Measurements from ENCODE around the gene MECP2. TPM values are rescaled to one million over a fixed set of nuclear protein-coding genes. Genes with fewer than 3 reads are reported as not detected.
A peak's percentile ranks its signal among the peaks of the same experiment; 100 is the strongest.
"Not testable (repeated sequence)": the region's sequence is repeated elsewhere in the genome, so short reads cannot be mapped to it uniquely, and the experiment has no call there.

Gene MECP2
- 100 to 1,000 TPM in 1 of 2 donors, 10 to 100 TPM in 1; 65.5 to 103 TPM for total RNA-seq

DNA sequence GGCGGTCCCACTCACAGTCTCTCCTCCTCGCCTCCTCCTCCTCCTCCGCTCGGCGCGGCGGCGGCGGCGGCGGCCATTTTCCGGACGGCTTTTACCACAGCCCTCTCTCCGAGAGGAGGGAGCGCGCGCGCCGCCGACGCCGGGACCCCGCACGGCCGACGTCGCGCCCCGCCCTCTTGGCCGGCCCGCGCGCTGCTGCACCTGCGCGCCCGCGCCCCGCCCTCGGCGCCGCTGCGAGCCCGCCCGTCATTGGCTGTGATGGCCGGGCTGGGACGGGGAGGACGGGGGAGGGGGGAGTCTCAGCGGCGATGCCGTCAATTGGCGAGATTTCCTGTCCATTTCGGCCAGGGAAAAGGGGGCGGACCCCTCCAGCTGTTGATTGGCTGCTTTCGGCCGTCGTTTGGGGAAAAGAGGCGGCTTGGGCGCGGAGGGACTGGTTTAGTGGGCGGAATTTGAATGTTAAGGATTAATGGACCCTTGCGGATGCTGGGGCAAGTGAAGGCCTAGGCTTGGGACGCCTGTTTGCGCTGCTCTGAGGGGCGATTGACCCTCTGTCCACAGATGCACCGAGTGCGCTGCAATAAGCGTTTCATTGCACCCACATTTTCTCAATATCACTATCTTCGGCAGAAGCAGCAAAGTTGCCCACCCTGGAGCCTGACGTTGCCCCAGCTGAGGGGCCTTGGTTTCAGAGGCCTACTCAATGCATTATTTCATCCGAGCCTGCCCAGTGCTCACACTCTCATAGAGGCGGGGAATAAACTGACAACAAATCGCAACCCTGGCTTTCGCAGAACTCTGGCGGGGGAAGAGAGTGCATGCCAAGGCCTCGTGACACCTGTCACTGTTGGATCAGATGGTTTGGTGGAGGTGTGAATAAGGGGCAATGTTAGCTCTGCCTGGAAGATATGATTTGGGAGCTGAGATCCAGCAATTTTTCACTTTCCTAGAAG is at the start of gene MECP2:
Gene MECP2 (minus strand): TSS at position 129 of the 953 bp plus-strand sequence.
- Mint-ChIP-seq H3K27me3 (peaks cover 0 to 25% of the 10 kb centered on the region in 2 donors), H3K4me3 (peak within 1 kb of the TSS; percentile 95), H3K9me3 (no peaks in the 10 kb centered on the region), H3K4me1 (ENCODE audit: low read depth in 2 of 2) (peaks cover 35 to 38% of the 10 kb centered on the region in 2 donors), H3K36me3 (peaks cover 5% of the 10 kb centered on the region), H3K27ac (peak within 1 kb of the TSS; percentile 85 to 88)
- peak; percentile 96 to 97 for ATAC-seq
- DNase-seq (ENCODE audit: low spot score) = peak; percentile 93

DNA sequence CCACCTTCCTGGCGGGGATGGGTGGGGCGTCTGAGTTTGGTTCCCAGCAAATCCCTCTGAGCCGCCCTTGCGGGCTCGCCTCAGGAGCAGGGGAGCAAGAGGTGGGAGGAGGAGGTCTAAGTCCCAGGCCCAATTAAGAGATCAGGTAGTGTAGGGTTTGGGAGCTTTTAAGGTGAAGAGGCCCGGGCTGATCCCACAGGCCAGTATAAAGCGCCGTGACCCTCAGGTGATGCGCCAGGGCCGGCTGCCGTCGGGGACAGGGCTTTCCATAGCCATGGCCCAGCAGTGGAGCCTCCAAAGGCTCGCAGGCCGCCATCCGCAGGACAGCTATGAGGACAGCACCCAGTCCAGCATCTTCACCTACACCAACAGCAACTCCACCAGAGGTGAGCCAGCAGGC is 46.5 kb upstream of the MECP2 start, which contains the start of gene OPN1LW:
Gene OPN1LW (plus strand): TSS at position 234 of the 400 bp plus-strand sequence. CDS start 41 bp downstream, at position 275.
- not testable (repeated sequence) for H3K27me3 Mint-ChIP-seq; H3K4me3 Mint-ChIP-seq; H3K9me3 Mint-ChIP-seq; H3K36me3 Mint-ChIP-seq; ATAC-seq; H3K27ac Mint-ChIP-seq; H3K4me1 Mint-ChIP-seq (ENCODE audit: low read depth in 2 of 2); DNase-seq (ENCODE audit: low spot score)

DNA sequence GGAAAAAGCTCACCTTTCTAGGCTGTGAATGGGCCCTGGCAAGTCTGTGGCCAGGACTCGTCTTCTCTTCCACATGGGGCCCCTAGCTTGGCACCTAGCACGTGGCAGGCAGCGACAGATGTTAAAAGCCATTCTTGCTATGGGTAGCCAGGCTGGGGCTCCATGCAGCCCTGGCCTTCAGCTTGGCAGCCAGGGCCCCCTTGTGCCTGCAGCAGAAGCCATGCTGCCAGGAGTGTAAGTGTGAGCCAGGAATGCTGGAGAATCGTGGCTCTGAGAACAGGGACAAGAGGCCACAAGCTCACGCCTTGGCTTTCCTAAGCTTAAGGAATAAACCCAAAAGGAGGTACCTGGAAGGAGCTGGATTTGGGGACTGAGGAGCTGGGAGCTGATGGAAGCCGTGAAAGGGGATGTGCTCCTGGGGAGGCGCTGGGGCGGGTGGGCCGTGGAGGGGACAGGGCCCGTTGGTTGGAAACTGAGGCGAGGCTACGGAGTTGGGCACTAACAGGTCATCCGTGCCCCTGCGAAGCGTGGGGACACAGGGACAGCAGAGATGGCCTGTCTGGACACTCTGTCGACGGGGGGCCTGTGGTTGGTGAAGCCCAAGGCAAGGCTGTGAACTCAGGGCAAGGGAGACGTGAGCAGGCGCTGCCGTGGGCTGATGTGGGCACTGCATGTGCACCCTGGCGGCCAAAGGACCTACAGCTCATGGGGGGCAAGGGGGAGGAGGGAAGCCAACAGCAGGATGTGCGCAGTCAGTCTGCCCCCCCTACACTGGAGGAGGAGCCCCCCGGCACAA is 45.6 kb upstream of the MECP2 start:
- Mint-ChIP-seq H3K27me3 (no peaks in the 10 kb centered on the region), H3K27ac (no peak overlapping the region), H3K9me3 (no peaks in the 10 kb centered on the region), H3K4me1 (ENCODE audit: low read depth in 2 of 2) (peaks cover 0 to 9% of the 10 kb centered on the region in 2 donors), H3K36me3 (no peaks in the 10 kb centered on the region), H3K4me3 (no peak overlapping the region)
- ATAC-seq (no peak), DNase-seq (ENCODE audit: low spot score) (no peak)

DNA sequence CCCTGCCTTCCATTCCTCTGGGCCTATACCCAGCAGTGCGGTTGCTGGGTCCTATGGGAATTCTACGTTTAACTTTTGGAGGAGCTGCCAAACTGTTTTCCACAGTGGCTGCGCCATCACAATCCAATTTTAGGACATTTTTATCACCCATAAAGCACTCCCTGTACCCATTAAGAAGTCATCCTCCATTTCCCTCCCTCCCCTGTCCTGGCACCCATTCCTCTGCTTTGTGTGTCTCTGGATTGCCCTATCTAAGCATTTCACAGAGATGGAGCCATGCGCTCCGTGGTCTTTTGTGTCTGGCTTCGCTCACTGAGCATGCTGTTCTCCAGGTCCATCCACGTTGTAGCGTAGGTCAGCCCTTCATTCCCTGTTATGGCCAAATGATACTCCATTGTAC is 44.9 kb upstream of the MECP2 start:
- Mint-ChIP-seq H3K27me3 (no peaks in the 10 kb centered on the region), H3K9me3 (no peaks in the 10 kb centered on the region), H3K36me3 (no peaks in the 10 kb centered on the region), H3K27ac (no peak overlapping the region), H3K4me1 (ENCODE audit: low read depth in 2 of 2) (peaks cover 0 to 9% of the 10 kb centered on the region in 2 donors), H3K4me3 (no peak overlapping the region)
- ATAC-seq (no peak), DNase-seq (ENCODE audit: low spot score) (no peak)

DNA sequence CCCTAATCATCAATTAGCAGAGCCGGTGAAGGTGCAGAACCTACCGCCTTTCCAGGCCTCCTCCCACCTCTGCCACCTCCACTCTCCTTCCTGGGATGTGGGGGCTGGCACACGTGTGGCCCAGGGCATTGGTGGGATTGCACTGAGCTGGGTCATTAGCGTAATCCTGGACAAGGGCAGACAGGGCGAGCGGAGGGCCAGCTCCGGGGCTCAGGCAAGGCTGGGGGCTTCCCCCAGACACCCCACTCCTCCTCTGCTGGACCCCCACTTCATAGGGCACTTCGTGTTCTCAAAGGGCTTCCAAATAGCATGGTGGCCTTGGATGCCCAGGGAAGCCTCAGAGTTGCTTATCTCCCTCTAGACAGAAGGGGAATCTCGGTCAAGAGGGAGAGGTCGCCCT is 43.2 kb upstream of the MECP2 start:
- Mint-ChIP-seq H3K4me3 (no peak overlapping the region), H3K27me3 (no peaks in the 10 kb centered on the region), H3K9me3 (no peaks in the 10 kb centered on the region), H3K36me3 (no peaks in the 10 kb centered on the region), H3K4me1 (ENCODE audit: low read depth in 2 of 2) (peaks cover 7 to 14% of the 10 kb centered on the region in 2 donors), H3K27ac (no peak overlapping the region)
- DNase-seq (ENCODE audit: low spot score) (no peak), ATAC-seq (no peak)

- H3K36me3 Mint-ChIP-seq = no peaks in the 10 kb centered on the region
- H3K9me3 Mint-ChIP-seq = no peaks in the 10 kb centered on the region
- H3K4me3 Mint-ChIP-seq = no peak overlapping the region
- DNase-seq (ENCODE audit: low spot score) = no peak
- no peak overlapping the region for H3K27ac Mint-ChIP-seq
- peaks cover 10 to 16% of the 10 kb centered on the region in 2 donors for H3K4me1 Mint-ChIP-seq (ENCODE audit: low read depth in 2 of 2)
- no peaks in the 10 kb centered on the region for H3K27me3 Mint-ChIP-seq
- ATAC-seq = no peak
Observed at GRCh38 chrX:154140206-154140605, 42.7 kb upstream of the MECP2 start.

GRCh38 chrX:154138857-154139256 is 41.3 kb upstream of the MECP2 start:
- H3K27me3 Mint-ChIP-seq = no peaks in the 10 kb centered on the region
- no peak overlapping the region for H3K27ac Mint-ChIP-seq
- DNase-seq (ENCODE audit: low spot score) (no peak), ATAC-seq (no peak)
- H3K4me1 Mint-ChIP-seq (ENCODE audit: low read depth in 2 of 2) = peaks cover 10 to 16% of the 10 kb centered on the region in 2 donors
- H3K4me3 Mint-ChIP-seq = no peak overlapping the region
- H3K9me3 Mint-ChIP-seq = no peaks in the 10 kb centered on the region
- no peaks in the 10 kb centered on the region for H3K36me3 Mint-ChIP-seq

DNA sequence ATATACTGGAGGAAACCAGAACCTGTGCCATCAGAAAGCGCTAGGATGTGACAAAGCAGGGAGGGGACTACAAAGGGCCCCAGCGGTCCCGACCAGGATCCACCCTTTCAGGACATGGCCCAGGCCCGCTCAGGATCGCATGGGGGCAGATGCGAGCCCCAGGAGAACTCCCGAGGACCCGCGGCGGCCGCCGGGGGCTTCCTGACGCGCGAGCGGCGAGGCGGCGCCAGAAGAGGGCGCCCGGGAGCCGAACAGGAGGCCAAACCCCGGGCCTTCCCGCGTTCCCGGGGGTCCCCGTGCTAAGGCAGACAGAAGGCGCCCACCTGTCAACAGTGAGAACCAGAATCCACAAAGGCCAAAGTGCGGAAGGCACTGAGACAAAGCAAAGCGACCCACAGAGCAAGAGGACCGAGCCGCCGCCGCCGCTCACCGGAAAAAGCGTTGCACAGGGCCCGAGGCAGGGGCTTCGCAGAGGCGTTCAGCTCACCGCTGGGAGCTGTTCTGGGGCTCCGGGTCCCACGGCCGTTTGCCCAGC is 39.2 kb upstream of the MECP2 start:
- H3K9me3 Mint-ChIP-seq = no peaks in the 10 kb centered on the region
- peak; percentile 74 for DNase-seq (ENCODE audit: low spot score)
- no peaks in the 10 kb centered on the region for H3K27me3 Mint-ChIP-seq
- ATAC-seq = peak; percentile 75 to 89
- H3K4me3 Mint-ChIP-seq = peak overlapping the region; percentile 50
- H3K4me1 Mint-ChIP-seq (ENCODE audit: low read depth in 2 of 2) = peaks cover 10 to 16% of the 10 kb centered on the region in 2 donors
- peak overlapping the region; percentile 79 to 88 for H3K27ac Mint-ChIP-seq
- no peaks in the 10 kb centered on the region for H3K36me3 Mint-ChIP-seq

- Mint-ChIP-seq H3K9me3 (no peaks in the 10 kb centered on the region), H3K4me1 (ENCODE audit: low read depth in 2 of 2) (peaks cover 10 to 16% of the 10 kb centered on the region in 2 donors), H3K27ac (peak overlapping the region; percentile 79 to 88), H3K27me3 (no peaks in the 10 kb centered on the region), H3K4me3 (peak overlapping the region; percentile 80), H3K36me3 (no peaks in the 10 kb centered on the region)
- no peak for DNase-seq (ENCODE audit: low spot score)
- ATAC-seq = peak in 1 of 2 donors; percentile 56
Observed at GRCh38 chrX:154135458-154136229, 38.1 kb upstream of the MECP2 start.

DNA sequence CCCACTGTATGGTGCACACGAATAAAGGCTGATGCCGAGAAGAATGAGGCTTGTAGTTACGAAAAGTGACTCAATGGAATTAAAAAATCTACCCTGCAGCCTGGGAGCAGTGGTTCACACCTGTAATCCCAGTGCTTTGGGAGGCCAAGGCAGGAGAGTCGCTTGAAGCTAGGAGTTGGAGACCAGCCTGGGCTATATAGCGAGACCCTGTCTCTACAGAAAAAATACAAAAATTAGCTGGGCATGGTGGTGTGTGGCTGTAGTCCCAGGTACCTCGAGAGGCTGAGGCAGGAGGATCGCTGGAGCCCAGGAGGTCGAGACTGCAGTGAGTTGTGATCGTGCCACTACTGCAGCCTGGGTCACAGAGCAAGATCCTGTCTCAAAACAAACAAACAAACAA is 34.8 kb upstream of the MECP2 start:
- H3K27me3 Mint-ChIP-seq = no peaks in the 10 kb centered on the region
- H3K27ac Mint-ChIP-seq = no peak overlapping the region
- DNase-seq (ENCODE audit: low spot score) (no peak), ATAC-seq (no peak)
- peaks cover 7 to 10% of the 10 kb centered on the region in 2 donors for H3K4me1 Mint-ChIP-seq (ENCODE audit: low read depth in 2 of 2)
- H3K4me3 Mint-ChIP-seq = no peak overlapping the region
- H3K9me3 Mint-ChIP-seq = no peaks in the 10 kb centered on the region
- no peaks in the 10 kb centered on the region for H3K36me3 Mint-ChIP-seq

DNA sequence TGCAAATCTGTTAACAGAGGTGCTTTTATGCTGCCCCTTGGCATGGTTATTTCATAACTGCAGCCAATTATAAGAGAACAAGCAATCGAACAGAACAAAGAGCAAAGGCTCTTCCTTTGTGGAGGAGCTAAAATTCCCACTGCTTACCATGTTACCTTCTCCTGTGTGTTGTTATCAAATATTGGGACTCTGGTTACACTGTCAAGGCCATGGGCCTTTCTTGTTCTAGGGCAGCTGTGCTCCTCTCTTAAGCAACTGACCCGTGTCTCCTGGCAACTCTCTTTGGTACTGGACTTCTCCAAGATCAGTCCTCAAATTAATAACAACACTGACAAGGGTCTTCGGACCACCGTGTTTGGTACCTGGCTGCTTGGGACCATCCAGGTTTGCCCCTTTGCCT is 34.4 kb upstream of the MECP2 start:
- H3K4me3 Mint-ChIP-seq = no peak overlapping the region
- peaks cover 7 to 10% of the 10 kb centered on the region in 2 donors for H3K4me1 Mint-ChIP-seq (ENCODE audit: low read depth in 2 of 2)
- H3K36me3 Mint-ChIP-seq = no peaks in the 10 kb centered on the region
- no peak overlapping the region for H3K27ac Mint-ChIP-seq
- no peak for ATAC-seq
- no peaks in the 10 kb centered on the region for H3K27me3 Mint-ChIP-seq
- DNase-seq (ENCODE audit: low spot score) = no peak
- H3K9me3 Mint-ChIP-seq = no peaks in the 10 kb centered on the region

- Mint-ChIP-seq H3K36me3 (no peaks in the 10 kb centered on the region), H3K27me3 (no peaks in the 10 kb centered on the region), H3K4me1 (ENCODE audit: low read depth in 2 of 2) (peaks cover 5 to 19% of the 10 kb centered on the region in 2 donors), H3K4me3 (no peak overlapping the region), H3K27ac (no peak overlapping the region), H3K9me3 (no peaks in the 10 kb centered on the region)
- DNase-seq (ENCODE audit: low spot score) = no peak
- no peak for ATAC-seq
Observed at GRCh38 chrX:154126101-154126500, 28.6 kb upstream of the MECP2 start.
